HG03469 (cell line): Measurements from ENCODE around the gene MAPK1.
"Not testable (repeated sequence)": the region's sequence is repeated elsewhere in the genome, so short reads cannot be mapped to it uniquely, and the experiment has no call there.

Experiments used
- ATAC-seq: cut with Tn5 transposase; IDR thresholded peaks from one replicate; pipeline ENCODE4 v1.9.1; 2021; ENCODE audit warnings: mild to moderate bottlenecking, moderate library complexity, moderate number of reproducible peaks; ENCODE audit not compliant: unreplicated experiment

The MAPK1 gene

GRCh38 chr22:21759646-21760376 is 107.6 kb downstream of the MAPK1 start:
- ATAC-seq = no peak

DNA sequence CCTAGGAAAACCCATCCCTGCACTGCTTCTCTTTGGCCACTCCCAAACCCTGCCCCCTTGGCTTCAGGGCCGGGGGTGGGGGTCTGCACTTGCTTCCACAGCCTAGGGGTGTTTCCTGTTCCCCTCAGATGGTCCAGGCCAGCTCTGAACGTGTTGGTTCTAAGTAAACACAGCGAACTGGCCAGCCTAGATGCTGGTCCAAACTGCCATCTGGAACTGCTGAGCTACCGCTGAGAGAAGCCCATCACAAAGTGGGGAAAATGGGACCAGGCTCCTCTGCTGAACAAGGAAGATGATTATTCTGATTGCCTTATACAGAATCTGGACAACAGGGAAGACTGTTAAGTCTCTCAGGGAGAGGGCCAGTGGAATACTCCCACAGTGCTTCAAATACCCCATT is 108.4 kb downstream of the MAPK1 start:
- no peak for ATAC-seq

DNA sequence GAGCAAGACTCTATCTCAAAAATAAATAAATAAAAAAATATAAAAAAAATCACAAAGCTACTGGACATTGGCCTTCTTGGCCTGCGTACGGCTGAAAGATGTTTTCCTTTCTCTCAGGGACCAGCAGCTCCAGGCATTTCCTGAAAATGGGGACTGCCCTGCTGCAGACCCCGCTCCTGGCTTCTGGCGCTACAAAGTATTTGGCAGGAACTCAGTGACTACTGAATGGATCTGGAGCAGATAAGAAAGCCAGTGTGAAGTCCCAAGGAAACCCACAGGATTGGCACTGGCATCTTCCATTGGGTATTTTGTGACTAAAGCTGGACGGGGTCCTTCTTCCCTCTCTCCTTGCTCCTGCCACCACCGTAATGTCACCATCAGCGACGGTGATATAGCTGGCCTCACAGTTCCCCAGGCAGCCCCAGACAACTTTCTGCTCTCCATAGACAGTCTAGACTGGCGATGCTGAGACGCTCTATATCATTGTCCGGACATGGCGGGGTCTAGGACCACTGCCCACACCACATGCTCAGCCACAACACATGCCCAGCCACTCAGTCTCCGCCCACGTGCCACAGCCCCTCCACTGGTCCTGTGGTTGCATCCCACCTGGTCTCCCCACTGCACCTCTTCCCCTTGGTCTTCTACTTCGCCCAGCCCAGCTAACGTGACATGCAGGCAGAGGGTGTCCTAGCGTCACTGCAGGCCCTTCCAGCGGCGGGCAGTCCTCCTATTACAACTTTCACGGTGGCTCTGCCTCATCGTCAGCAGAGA is 109.2 kb downstream of the MAPK1 start:
- ATAC-seq = no peak

DNA sequence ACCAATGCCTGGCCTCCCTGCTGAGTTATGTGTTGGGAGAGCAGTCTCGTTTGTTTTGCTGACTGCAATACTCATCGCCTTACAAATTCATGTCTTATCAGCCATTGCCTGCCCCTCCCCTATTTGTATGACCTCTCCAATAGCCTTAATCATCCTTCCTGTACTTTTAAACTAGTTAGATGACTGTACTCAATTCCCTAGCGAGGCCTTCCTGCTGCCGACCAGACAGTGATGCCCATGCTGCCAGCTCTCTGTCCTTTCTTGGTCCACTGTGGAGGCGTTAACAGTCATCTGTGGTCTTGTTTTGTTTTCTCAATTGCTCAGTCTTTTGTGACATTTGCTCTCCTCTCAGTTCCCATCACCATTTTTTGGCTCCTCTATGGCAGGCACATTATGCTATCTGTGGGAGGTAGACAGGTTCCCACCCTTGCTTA is 111.6 kb downstream of the MAPK1 start:
- no peak for ATAC-seq

DNA sequence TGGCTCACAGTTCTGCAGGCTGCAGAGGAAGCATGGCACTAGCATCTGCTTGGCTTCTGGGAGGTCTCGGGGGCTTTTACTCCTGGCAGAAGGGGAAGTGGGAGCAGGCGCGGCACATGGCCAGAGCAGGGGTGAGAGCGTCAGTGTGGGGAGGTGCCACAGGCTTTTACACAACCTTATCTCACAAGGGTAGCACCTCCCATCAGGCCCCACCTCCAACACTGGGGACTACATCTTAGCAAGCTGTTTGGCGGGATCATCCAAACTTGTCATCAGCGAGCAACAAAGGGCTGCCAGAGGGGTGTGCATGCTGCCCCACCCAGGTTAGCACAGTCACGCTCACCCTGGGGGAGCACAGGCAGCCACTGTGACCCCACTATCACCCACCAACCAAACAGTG is 112.9 kb downstream of the MAPK1 start:
- ATAC-seq = no peak

DNA sequence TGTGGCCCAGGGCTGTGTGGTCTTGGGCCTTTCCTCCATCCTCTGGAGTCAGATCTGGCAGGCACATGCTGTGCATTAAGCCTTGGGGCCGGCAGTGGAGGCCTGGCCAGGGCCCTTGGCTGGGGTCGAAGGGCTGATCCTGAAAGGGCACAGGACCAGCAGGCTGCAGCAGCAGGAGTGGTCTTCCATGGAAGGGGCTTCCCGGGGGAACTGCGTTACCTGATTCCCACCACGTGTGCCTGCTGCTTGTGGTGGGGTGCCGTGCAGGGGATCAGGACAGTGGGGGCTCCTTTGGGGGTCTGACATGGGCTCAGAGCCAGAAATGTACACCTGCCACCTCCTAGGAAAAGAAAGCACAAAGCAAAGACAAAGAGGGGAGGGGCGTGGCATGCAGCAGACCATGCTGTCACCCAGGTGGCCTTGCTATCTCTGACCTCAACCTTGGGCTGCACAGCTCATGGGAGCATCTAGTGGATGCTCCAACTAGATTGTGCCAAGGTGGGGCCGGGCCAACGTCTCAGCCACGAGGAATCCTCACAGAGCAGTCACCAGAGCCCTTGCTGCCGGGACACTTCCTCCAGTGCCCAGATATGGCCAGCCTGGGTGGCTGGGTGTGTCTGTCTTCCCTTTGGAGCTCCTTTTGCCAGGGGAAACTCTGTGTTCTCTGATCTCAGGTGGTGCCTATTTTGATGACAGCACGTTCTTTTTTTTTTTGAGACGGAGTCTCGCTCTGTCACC is 113.9 kb downstream of the MAPK1 start:
- ATAC-seq = no peak

DNA sequence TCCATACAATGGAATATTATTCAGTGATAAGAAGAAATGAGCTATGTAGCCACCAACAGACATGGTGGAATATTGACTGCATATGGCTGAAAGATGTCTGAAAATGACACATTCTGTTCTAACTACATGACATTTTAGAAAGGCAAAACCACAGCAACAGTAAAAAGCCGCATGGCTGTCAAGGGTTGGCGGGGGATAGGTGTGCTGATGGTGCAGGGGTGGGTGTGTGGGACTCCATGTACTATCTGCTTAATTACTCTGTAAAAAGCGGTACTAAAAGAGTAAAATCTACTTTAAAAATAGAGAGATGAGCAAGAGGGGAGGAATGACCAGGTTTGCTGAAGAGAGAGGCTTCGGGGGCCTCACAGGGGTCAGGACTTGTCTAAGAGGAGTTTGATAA is 115.2 kb downstream of the MAPK1 start:
- no peak for ATAC-seq

GRCh38 chr22:21745948-21746347 is 121.5 kb downstream of the MAPK1 start:
- no peak for ATAC-seq

DNA sequence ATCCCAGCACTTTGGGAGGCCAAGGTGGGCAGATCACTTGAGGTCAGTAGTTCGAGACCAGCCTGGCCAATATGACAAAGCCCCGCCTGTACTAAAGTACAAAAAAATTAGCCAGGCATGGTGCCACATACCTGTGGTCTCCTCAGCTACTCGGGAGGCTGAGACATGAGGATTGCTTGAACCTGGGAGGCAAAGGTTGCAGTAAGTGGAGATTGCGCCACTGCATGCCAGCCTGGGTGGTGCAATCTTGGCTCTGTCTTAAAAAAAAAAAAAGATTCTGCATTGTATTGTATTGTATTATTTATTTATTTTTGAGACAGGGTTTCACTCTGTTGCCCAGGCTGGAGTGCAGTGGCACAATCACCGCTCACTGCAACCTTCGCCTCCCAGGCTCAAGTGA is 122.5 kb downstream of the MAPK1 start:
- ATAC-seq = not testable (repeated sequence)

GRCh38 chr22:21741790-21742189 is 125.7 kb downstream of the MAPK1 start:
- no peak for ATAC-seq

- ATAC-seq = no peak
These were observed 126.4 kb downstream of the MAPK1 start for GRCh38 chr22:21741059-21741458.

DNA sequence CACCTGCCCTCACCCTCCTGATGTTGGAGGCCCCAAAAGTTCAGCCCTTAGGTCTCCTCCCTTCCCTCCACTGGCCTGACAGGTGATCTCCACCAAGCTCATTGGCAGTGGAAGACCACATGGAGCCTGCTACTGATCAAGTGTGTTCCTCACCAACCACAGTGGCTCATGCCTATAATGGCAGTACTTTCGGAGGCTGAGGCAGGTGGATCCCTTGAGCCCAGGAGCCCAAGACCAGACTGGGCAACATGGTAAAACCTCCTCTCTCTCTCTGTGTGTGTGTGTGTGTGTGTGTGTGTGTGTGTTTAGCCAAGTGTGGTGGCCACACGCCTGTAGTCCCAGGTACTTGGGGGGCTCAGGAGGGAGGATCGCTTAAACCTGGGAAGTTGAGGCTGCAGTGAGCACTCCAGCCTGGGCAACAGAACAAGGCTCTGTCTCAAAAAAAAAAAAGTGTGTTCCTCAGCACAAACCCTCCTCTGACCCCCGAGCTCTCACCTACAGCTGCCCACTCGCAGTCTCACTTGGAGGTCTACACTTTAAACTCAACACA is 127.5 kb downstream of the MAPK1 start:
- no peak for ATAC-seq

DNA sequence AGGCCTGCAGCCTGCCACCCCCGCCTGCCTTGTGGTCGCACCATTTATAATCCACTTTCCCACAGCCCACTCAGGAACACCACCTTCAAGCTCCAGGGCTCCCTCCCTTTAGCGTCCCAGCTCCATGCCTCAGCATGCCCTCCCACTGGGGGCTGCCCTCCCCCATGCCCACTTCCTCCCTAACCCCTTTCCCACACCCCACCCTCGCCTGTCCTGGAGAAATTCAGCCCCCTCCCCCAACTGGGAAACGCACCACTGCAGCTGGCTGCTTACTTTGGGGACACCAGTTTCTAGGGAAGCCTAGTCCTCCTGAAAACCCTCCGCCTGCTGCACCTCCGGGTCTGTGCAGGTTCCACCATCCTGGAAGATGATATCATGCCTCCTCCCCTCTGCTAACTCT is 128.5 kb downstream of the MAPK1 start:
- ATAC-seq = no peak

DNA sequence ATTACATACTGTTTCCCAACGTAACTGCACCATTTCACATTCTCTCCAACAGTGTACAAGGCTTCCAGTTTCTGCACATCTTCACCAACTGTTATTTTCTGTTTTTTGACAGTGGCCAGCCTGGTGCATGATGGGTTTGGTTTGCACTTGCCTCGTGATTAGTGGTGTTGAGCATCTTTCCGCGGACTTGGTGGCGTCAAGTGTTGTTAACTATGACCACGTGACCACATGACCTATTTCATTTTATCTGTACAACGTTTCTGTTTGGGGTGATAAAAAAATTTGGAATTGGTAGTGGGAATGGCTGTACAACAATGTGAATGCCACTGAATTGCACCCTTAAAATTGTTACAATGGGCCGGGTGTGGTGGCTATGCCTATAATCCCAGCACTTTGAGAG is 129.4 kb downstream of the MAPK1 start:
- ATAC-seq = no peak

GRCh38 chr22:21736948-21737347 is 130.5 kb downstream of the MAPK1 start:
- ATAC-seq = no peak

GRCh38 chr22:21736084-21736642 is 131.3 kb downstream of the MAPK1 start:
- no peak for ATAC-seq

- ATAC-seq = peak; percentile 50
These were observed 132.0 kb downstream of the MAPK1 start, which contains the start of gene YPEL1 for GRCh38 chr22:21735200-21736083. Gene YPEL1, minus strand, starts transcription at chr22:21735794. Its CDS starts 25,050 bp downstream, at chr22:21710744.

DNA sequence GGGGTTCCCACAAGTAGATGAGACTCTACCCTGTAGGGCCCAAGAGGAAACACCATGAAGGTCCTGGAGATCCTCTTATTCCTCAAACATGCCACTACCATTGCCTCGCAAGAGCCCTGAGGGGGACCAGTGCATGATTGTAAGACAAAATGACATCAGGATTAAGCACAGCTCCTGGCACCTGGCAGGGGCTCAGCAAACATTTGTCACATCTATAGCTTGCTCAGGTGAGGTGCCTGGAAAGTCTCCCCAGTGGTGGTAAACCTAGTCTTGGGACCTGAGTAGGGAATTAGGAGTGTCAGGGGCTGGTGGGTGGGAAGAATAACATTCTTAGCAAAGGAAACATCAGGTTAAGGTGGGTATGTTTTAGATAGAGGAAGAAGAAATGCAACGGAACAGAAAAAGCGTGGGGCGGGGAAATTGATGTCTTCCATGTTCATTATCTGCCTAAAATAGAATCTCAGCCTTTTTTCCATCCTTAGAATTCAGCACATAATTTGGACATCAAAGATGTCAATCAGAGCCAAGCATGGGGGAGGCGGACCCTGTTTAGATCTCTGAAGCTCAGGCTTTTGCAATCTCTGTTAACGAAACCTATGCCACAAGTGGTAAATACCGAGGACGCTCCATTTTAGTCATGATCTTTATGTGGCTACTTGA is 132.8 kb downstream of the MAPK1 start:
- no peak for ATAC-seq

DNA sequence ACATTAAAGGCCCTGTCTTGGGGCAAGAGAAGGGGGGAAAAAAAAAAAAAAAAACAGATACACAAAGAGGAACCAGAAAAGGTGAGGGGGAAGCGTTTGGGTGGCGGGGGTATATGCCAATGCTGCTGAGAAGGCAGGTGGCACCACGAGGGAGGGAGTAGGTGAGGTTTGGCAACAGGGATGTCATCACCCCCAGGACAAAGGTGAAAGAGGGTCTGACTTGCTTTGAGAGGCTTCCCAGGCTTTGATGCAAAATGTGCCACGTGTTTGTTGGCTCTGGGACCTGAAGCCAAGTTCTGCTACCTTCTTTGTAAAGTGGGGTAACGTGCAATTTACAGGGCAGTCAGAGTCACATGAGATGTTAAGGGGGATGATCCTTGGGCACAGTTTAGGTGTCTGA is 135.9 kb downstream of the MAPK1 start:
- ATAC-seq = no peak
